D341Med (cell line): ENCODE results near the gene SPATA21.
A peak's percentile ranks its signal among the peaks of the same experiment; 100 is the strongest.
"Not testable (repeated sequence)": the region's sequence is repeated elsewhere in the genome, so short reads cannot be mapped to it uniquely, and the experiment has no call there.

Experiments used
- DNase-seq: peaks from one replicate; pipeline ENCODE4 v3.0.0; 2012; ENCODE audit warnings: low spot score

SPATA21 gene, protein sequence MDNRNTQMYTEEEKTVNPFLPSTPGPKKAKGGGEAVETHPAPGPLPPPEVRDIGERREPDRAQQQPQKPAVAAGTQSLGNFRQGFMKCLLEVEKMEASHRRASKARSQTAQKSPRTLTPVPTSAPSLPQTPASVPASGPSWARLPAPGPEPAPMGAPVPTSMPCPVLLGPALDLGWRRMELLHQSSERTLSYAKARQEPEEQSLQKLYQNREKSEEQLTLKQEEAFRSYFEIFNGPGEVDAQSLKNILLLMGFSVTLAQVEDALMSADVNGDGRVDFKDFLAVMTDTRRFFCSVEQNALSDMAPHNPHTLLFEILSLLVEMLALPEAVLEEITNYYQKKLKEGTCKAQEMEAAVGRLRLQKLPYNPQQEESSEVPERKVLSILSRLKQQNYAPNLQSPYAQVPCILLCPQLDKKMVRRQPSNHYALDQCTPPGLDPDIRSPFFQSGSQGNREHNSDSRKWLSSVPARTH

DNA sequence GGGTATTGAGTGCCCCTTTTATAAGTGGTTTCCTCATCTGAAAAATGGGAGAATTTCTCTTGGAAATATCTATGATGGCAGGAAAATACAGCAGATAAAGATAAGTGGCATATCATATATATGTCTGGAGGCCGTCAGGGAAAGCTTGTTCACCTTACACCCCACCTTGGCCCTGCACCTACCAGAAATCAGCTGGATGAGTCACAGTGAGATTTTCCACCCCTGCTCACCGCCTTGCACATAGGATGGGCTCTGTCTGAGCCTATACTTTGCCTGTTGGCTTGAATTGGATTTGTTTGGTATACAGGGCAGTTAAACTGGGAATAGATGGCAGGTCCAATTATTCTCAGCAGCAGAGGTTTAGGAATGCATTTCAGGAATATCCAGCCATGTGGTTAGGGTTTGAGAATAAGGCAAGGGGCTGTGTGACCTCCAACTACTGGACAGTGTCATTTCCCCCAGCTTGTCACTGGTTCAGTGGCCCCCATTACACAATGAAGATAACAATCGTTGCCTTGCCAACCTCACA, at the start of gene SPATA21:
Gene SPATA21 (minus strand): TSS at position 479 of the 529 bp plus-strand sequence. CDS start 6,053 bp downstream, outside the sequence.
- DNase-seq: no peak

DNA sequence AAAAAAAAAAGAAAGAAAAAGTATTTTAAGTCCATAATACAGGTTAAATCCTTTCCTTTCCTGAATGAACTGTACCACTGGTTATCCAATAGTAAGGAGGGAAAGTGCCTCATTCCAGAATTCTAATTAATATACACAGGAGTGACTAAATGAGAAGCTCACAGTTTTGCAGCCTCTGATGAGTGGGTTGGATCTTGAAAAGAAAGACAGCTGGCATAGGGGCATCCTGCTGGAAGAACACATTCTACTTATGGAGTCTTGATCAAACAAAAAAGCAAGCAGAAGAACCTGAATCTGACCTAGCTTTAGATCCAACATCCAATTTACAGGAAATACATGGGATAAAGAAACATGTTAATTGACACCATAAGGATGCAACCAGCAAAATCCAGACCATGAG, 49.8 kb upstream of the SPATA21 start:
- DNase-seq: not testable (repeated sequence)

DNA sequence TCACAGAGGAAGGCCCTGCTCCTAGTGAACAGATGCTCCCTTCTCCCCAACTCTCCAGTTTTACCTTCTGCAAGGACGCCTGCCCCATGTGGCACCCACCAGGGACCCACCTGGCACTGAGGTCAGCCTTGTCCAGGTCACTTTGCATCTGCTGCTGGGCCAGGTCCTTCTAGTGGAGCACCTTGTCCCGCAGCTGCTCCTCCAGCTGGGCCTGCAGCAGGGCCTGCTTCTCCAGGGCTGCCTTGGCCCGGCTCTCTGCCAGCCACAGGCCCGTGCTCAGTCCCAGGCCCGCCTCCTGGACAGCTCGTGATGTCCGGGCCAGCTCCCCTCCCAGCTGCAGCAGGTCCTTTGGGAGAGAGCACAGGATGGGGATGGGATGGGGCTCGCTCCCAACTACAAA, 49.1 kb upstream of the SPATA21 start:
- DNase-seq: not testable (repeated sequence)

DNA sequence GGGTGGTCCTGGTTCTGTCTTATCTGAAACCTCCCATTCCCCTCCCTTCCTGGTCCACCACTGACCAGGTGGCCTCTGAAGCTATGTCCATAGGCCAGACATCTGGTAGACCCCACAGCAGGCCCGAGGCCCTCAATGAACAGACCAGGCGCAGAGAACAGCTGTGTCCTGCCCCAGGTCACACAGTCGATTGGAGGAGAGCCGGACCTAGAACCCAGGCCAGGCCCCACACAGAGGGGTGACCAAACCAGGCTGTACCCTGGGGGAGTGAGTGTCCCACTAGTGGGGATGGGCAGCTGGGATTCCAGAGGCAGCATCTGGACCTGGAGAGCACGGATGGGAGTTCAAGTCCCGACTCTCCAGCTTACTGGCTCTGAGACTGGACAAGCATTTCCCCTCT, 47.7 kb upstream of the SPATA21 start:
- no peak for DNase-seq

DNA sequence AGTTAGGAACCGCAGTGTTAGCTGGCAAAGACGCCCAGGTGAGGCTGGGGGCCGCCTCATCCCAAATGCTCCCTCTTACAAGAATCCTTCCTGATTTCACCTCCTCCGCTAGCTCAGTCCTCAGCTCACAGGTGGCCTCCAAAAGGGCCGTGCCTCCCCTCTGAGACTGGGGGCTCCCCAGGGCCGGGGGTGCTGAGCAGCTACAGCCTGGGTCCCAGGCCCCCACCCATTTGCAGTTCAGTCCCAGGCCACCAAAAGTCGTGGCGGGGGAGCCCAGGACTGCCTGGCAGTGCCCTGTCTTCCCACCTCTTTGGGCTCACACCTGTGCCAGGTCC, 47.2 kb upstream of the SPATA21 start:
- no peak for DNase-seq

DNA sequence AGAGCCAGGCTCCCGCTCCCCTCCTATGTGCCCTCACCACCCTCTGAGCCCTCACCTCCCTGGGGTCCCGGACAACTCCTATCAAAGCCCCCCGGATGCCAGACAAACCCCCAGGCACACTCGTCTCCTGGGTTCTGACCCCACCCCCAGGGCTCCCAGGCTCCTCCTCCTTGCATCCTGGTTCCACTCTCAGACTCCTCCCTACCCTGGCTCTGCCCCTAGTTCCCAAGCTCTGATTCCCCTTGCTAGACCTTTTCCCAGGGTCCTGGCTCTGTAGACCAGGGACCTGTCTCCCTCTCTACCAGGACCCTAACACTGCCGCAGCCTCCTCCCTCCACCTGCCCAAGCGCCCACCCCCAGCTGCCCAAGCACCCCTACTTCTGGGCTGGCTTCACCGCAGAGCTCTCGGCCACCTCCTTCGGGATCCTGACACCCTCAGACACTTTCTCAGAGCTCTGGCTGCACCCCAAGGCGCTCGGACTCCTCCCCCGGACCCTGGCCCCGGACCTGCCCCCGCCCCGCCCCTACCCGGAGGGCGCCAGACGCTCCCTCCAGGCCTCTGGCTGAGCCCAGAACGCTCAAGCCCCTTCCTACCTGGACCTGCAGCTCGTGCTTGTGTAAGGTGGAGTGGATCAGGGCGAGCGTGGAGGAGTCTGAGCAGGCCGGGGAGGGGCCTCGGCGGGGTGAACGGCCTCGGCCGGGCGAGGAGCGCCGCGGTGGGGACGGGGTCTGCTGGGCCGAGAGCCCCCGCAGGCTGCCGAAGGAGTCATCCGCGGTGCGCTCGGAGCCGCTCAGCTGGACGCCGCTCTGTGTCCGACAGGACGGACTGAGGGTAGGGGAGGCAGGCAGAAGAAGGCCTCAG, 46.6 kb upstream of the SPATA21 start:
- not testable (repeated sequence) for DNase-seq

DNA sequence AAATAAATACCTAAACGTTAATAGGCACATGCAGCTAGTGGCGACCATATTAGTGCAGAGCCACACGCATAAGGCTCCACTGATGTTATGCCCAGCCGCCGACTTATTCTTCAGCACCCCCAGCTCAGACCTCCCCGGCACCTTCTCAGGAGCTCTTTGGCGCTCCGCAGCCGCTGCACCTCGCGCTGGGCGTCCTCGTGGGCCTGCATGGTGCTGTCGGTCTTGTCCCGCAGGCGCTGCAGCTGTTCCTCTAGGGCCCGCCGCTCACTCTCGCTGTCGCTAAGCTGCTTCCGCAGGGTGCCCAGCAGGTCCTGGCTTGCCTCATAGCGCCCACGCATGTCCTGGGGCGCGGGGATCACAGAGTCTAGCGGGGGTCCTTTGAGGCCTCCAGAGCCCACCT, 45.9 kb upstream of the SPATA21 start:
- not testable (repeated sequence) for DNase-seq

DNA sequence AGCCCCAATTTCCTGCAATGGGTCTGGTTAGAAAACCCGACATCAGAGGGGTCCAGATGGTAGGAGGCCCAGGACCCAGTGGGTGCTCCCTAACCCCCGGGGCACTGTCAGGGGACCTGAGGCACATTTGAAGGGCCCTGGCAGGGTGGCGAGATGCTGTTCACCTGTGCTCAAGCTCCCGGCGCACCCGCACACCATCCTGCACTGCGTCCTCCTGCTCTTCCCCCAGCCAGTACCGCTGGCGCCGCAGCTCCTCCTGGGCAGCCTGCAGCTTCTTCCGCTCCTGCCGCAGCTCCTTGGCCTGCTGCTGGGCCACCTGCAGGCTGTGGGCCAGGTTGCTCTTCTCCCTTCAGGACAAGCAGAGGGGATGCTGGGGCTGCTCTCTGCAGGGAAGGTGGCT, 40.9 kb upstream of the SPATA21 start:
- DNase-seq: no peak

DNA sequence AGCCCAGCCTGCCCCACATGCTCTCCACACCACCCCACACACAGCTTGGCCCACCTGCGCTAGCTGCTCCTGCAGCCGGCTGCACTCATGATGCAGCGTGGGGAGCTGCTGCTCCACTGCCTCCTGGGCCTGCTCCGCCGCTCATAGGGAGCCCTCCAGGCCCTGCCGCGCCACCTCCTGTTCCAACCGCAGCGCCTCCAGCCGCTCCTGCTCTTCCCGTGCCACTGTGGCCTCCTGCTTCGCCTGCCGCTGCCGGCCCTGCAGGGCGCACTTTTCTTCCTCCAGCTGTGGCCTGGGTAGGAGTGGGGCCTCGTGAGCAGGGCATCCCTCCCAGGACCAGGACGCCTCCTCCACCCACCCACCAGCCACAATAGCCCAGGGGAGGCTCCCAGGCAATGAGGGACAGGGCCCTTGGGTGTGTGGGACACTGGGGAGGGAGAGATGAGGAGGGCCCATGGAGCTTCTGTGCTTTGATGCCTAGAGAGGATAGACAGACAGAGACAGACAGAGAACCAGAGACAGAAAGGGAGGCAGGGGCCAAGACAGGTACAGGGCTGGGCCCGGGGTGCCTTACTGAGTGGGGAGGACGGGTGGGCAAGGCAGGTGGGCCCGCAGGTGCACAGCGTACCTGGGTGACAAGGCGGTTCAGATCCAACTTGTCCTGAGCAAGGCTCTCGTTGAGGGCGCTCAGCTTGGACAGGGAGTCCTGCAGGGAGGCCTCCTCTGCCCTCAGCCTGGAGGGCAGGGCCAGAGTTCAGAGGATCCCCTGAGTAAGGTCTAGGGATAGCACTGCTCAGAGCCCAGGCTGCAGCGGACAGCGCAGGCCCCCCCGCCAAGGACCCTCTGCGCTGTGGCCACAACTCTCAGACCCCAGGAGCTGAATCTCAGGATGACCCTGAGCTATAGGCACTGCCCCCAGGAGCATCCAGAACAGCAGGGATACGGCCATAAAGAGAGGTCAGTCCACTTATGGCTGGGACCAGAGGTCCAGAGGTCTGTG, 38.8 kb upstream of the SPATA21 start:
- DNase-seq: not testable (repeated sequence)

DNA sequence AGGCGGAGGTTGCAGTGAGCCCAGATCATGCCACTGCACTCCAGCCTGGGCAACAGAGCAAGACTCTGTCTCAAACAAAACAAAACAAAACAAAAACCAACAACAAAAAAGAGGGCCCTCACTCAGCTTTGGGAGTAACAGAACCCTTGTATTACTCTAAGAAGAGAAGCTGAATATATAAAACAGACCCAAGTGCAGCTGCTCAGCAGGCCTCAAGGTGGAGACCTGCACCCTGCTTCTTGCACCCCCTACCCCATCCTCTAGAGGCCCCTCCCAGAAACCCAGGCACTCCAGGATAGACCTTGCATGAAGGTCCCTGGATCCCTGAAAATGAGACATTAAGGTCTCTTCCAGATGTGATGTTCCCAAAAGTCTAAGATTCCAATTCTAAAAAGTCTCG, 37.7 kb upstream of the SPATA21 start:
- DNase-seq: peak; percentile 47

DNA sequence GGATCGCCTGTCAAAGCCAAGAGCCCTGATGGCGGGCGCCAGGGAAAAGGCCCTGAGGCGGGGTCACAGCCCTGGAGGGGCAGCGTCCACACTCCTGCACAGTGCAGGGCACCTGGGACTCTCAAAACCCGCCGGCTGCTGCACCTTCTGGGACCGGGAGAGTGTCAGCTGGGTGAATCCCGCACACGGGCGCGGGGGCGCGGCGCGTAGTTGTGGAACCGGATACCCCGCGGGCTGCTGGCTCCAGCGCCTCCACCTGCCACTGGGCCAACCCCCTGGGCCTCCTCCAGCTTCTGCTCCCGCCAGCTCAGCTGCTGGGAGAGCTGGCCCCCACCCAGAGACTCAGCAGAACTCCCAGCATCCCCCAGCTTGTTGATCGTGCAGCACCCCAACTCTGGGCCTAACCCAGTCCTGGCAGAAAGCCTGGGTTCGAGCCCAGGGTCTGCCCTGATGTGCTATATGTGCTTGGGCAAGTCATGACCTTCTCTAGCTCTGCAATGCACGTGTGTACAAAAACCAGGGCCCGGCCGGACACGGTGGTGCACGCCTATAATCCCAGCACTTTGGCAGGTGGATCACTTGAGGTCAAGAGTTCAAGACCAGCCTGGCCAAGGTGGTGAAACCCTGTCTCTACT, 37.1 kb upstream of the SPATA21 start:
- no peak for DNase-seq

DNA sequence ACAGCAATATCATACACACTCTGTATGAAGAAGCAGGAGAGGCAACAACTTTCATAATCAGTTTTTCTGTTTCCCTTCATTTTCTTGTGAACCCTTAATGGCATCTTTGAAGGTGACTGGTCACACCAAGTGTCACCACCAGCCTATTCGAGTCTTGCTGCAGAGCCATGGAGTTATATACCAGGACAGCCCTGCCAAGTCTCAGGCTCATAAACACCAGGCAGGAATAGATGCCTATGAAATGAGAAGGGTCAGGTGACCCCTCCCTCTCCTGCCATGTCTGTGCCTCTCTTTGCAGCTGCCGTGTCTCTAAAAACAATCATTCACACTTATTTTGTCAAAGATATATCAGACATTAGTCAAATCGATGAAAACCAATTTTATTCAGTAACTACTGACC, 31.3 kb upstream of the SPATA21 start:
- DNase-seq: no peak

DNA sequence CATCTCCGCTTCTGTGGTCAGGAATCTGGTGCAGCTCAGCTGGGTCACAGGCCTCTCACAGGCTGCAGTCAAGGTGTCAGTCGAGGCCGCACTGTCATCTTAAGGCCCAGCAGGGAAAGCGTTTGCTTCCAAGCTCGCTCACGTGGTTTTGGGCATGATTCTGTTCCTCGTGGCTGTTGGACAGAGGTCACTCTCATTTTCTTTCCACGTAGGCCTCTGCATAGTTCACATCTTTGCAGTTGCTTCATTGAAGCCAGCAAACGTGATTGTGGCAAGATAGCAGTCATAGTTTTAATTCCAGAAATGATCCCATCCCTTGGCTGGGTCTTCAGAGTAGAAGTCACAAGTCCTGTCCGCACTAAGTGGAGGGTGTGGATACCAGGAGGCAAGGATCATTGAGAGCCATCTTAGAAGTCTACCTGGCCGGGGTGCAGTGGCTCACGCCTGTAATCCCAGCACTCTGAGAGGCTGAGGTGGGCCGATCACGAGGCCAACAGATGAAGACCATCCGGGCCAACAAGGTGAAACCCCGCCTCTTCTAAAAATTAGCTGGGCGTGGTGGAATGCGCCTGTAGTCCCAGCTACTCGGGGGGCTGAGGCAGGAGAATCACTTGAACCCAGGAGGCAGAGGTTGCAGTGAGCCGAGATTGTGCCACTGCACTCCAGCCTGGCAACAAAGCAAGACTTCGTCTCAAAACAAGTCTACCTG, 27.8 kb upstream of the SPATA21 start:
- no peak for DNase-seq

DNA sequence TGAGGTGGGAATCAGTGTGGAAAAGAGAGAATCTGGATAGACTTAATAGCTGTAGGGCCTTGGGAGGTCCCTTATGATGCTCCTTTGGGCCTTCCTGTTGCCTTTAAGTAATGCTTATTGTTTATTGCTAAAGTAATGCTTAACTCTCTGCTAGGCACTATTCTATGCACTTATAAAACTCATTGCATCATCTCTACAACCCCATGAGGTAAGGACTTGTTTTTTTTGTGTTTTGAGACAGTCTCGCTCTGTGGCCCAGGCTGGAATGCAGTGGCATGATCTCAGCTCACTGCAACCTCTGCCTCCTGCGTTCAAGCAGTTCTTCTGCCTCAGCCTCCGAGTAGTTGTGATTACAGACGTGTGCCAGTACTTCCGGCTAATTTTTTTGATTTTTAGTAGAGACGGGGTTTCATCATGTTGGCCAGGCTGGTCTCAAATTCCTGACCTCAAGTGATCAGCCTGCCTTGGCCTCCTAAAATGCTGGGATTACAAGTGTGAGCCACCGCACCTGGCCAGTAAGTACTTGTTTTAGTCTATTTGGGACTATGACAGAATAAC, 25.6 kb upstream of the SPATA21 start:
- DNase-seq: no peak

DNA sequence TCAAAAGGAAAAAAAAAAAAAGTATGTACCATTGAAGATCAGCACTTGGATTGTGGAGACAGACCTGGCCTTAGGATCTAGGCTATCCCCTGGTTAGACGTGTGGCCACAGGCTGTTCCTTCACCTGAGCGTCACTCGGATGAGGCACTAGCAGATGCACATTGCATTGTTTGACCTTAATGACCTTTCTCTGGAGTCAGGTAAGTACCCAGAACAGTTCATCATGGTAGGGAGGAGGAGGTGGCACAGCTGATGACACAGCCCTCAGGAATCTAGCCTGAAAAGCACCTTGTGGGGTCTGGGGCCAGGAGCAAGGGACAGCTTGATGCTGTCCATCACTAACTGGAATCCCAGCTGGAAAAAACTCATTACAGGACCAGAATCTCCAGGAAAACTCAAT, 24.5 kb upstream of the SPATA21 start:
- no peak for DNase-seq

DNA sequence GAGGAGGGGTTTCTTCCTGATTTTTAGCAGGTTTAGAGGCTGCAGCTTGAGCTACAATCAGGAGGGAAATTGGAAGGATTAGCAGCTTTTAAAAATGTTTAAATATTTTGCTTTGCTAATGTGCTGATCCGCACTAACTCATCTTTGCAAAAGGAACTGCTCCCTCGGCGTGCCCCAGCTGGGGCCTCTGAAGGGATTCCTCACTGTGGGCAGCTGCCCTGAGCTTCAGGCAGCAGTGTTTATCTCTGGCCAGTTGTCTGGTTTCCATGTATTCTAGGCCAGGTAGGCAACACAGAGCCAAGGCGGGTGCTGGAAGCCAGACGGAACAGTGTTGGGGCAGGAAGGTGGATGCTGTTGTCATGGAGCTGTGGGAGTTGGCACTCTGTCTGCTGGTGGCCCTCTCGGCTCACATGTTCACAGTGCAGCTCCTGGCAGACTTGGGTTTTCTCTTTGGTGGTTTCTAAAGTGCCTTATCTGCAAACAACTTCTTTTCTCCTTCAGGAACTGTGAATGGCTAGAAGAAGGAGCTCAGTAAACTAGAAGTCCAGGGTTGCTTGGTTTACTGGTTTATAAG, 22.2 kb upstream of the SPATA21 start:
- no peak for DNase-seq

DNA sequence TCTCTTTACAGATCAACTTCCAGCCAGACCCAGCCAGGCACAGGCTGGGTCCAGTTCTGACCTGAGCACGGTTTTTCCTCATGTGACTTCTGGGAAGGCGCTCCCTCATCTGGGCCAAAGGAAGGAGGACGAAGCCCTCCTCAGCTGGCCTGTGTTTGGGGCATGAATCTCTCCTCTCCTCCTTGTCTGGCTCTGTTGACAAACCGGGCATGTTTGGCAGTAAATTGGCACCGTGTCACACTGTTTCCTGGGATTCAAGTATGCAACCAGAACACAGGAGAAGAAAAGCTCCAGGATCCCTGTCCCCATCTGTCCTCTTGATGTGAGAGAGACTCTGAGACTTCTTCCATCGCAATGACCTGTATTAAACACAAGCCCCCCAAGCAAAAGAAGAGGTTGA, 21.6 kb upstream of the SPATA21 start:
- DNase-seq: no peak

DNA sequence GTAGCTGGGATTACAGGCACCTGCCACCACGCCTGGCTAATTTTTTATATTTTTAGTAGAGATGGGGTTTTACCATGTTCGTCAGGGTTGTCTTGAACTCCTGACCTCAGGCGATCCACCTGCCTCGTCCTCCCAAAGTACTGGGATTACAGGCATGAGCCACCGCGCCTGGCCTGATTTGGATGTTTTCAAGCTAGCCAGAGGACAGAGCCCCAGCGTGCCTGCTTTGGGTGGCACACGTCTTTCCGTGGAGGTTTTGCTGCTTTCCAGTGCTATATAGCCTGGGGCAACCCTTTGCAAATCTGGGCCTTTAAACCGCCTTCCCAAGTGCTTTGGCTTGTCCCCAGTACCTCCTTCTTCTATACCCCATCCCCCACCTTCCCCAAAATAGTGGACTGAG, 18.9 kb upstream of the SPATA21 start:
- not testable (repeated sequence) for DNase-seq

DNA sequence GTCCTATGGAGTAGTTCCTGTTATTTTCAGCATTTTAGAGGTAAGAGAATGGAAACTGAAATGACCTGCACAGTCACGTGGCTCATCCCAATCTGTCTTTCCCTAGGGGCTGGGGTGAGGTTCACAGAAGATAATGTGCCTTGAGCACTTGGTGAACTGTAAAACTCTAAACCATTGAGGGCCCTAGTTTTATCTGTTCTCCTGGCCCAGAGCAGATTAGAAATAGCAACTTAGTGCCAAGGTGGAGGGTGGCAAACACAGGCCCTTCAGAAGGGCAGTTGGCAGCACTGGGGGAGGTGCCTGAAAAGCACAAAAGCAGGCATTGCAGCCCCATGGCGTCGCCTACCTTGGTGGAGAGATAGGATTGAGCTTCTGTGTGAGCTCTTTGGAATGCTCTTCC, 17.7 kb upstream of the SPATA21 start:
- not testable (repeated sequence) for DNase-seq
